ENCODE data around the gene CTNNAL1. TPM values are rescaled to one million over a fixed set of nuclear protein-coding genes. Genes with fewer than 3 reads are reported as not detected.
A peak's percentile ranks its signal among the peaks of the same experiment; 100 is the strongest.
"Not testable (repeated sequence)": the region's sequence is repeated elsewhere in the genome, so short reads cannot be mapped to it uniquely, and the experiment has no call there.

Gene CTNNAL1
- total and polyA plus RNA-seq, 5 donors, result 61.1 to 105 (median 99.2) TPM

DNA sequence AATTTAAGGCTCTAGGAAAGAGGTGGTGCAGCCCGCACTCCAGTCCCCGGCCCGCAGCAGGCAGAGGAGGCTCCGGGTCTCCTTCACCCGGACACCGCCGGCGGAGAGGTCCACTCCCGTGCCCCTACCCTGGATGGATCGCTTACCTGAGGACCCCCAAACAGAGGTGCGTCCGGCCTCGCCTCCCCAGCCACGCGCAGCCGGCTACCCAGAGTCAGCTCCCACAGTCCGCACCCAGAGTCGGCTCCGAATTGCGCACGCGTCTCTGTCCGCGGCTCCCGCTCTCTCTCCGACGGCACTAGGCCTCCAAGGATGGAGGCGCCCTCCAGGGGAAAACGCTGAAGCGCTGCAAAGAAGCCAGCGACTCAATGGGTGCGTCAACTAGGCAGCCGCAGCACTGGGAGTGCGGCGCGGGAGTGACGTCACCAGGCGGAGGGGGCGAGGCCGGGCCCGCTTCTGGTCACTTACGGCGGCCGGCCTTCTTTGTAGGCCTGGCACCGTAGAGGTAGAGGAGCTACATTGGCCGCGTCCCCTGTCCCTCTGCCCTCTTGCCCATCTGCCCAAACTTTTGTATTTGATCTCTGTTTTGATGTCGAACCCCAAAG is 79.5 kb downstream of the CTNNAL1 start, which contains the start of gene ELP1:
Gene ELP1 (minus strand): TSS at position 407 of the 605 bp plus-strand sequence. CDS start 2,978 bp downstream, outside the sequence.
- intact Hi-C loops (cut with DNase I), result no loop called here
- H3K27ac ChIP-seq (ENCODE audit: low read length), result peak within 1 kb of the TSS; percentile 55
- peaks cover 6% of the 10 kb centered on the region for H3K4me1 ChIP-seq (ENCODE audit: control insufficient read depth, insufficient read depth, low read length)
- WGBS, result under 1% methylated on average over 48 of the region's 48 CpGs
- DNase-seq, result peak; percentile 95 to 98 (median 97)
- peak; percentile 95 for ATAC-seq
- no peaks in the 10 kb centered on the region for H3K27me3 ChIP-seq (ENCODE audit: control insufficient read depth, insufficient read depth)
- peak within 1 kb of the TSS; percentile 56 for H3K4me3 ChIP-seq (ENCODE audit: low read length)
- no peaks in the 10 kb centered on the region for H3K9me3 ChIP-seq (ENCODE audit: control insufficient read depth, low read length)

DNA sequence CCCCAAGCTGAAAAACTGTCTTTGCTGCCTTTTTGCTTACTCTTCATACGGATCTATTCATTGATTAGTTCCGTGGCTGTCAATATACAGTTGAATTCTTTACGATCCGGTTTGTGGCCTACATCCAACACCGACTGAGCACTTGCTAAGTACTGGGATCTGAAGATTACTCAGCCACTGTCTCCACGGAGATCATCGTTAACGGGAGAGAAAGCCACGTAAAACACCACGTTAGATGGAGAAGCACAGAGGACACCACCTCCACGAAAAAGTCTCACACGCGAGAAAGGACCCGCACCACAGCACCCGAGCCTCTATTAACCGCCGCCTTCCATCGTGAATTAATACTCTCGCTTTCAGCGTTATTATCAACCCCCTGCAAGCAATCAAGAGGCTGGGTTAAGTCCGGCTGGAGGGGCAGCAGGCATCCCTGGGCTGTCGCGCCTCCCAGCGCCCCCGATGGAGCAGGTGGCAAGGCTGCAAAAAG is 80.0 kb downstream of the CTNNAL1 start:
- H3K4me1 ChIP-seq (ENCODE audit: control insufficient read depth, insufficient read depth, low read length), result peaks cover 6% of the 10 kb centered on the region
- intact Hi-C loops (cut with DNase I), result no loop called here
- H3K9me3 ChIP-seq (ENCODE audit: control insufficient read depth, low read length), result no peaks in the 10 kb centered on the region
- WGBS, result under 1% methylated on average over 25 of the region's 25 CpGs
- ATAC-seq (no peak), DNase-seq (no peak)
- H3K27me3 ChIP-seq (ENCODE audit: control insufficient read depth, insufficient read depth), result no peaks in the 10 kb centered on the region
- H3K27ac ChIP-seq (ENCODE audit: low read length), result peak overlapping the region; percentile 55
- H3K4me3 ChIP-seq (ENCODE audit: low read length), result peak overlapping the region; percentile 56

DNA sequence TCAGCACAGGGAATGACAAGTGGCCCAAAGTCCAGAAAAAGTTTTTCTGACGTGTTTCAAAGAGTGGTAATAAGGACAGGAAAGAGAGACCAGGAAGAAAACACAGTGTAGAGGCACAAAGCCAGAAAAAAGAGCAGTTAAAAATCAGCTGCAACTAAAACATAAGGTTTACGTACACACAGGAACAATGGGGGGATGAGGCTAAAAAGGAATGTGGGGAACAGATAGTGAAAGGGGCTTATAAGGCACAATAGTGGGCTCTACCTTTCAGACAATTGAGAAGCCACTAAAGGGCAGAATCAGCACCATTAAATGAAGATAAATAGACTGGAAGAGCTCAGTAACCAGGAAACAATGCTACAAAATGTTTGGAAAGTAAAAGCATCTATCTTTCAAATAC is 84.9 kb downstream of the CTNNAL1 start:
- H3K9me3 ChIP-seq (ENCODE audit: control insufficient read depth, low read length), result no peaks in the 10 kb centered on the region
- no peak for ATAC-seq
- 75% methylated on average over 2 of the region's 2 CpGs for WGBS
- no peak for DNase-seq
- no peak overlapping the region for H3K27ac ChIP-seq (ENCODE audit: low read length)
- no peak overlapping the region for H3K4me3 ChIP-seq (ENCODE audit: low read length)
- no peaks in the 10 kb centered on the region for H3K27me3 ChIP-seq (ENCODE audit: control insufficient read depth, insufficient read depth)
- peaks cover 6% of the 10 kb centered on the region for H3K4me1 ChIP-seq (ENCODE audit: control insufficient read depth, insufficient read depth, low read length)
- intact Hi-C loops (cut with DNase I), result no loop called here

DNA sequence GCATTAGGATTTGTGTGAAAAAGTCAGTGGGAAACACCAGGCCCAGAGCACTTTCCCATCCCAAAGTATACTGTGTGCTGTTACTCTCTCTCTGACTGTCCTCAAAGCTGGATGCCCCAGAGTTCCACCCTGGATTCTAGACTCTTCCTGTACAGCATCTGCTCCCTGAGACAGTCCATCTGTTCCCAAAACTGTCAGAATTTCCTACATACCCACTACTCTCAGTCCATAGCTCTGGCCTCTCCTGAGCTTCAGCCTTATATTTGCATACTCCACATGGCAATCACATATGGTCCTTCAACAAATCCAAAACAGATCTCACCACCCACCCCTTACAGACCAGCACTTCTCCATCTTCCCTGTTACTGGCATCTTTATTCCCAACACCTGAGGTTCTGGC is 88.8 kb downstream of the CTNNAL1 start:
- intact Hi-C loops (cut with DNase I), result no loop called here
- Histone ChIP-seq H3K27ac (ENCODE audit: low read length) (no peak overlapping the region), H3K9me3 (ENCODE audit: control insufficient read depth, low read length) (no peaks in the 10 kb centered on the region), H3K4me3 (ENCODE audit: low read length) (no peak overlapping the region), H3K4me1 (ENCODE audit: control insufficient read depth, insufficient read depth, low read length) (no peaks in the 10 kb centered on the region), H3K27me3 (ENCODE audit: control insufficient read depth, insufficient read depth) (no peaks in the 10 kb centered on the region)
- no peak for ATAC-seq
- DNase-seq, result no peak

DNA sequence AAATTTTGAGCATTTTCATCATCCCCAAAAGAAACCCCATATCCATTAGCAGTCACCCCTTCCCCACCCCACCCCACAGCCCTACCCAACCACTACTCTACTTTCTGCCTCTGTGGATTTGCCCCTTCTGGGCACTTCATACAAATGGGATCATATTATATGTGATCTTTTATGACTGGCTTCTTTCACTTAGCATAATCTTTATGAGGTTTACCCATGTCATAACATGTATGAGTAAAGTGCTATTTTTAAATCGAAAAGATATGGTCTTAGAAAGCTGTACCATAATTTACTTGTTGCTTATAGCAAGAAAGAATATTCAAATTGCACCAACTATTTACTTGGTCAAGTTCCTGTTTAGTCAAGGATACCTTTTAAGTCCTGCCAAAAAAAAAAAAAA is 92.1 kb downstream of the CTNNAL1 start:
- ATAC-seq (no peak), DNase-seq (no peak)
- Histone ChIP-seq H3K27ac (ENCODE audit: low read length) (no peak overlapping the region), H3K4me3 (ENCODE audit: low read length) (no peak overlapping the region), H3K27me3 (ENCODE audit: control insufficient read depth, insufficient read depth) (no peaks in the 10 kb centered on the region), H3K9me3 (ENCODE audit: control insufficient read depth, low read length) (no peaks in the 10 kb centered on the region), H3K4me1 (ENCODE audit: control insufficient read depth, insufficient read depth, low read length) (no peaks in the 10 kb centered on the region)
- intact Hi-C loops (cut with DNase I), result no loop called here
- 96% methylated on average over 1 of the region's 1 CpG for WGBS

DNA sequence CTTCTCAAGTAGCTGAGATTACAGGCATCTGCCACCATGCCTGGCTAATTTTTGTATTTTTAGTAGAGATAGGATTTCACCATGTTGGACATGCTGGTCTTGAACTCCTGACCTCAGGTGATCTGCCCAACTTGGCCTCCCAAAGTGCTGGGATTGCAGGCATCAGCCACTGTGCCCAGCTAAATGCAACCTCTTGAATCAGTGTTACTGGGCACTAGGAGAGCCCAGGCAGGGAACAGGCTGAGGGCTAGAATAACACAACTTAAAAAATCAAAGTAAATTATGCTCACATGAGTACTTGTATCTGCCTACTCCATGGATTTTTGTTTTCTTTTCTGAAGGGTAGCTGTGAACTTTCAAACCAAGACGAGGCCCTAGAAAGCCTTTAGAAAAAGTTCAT is 92.9 kb downstream of the CTNNAL1 start:
- H3K27me3 ChIP-seq (ENCODE audit: control insufficient read depth, insufficient read depth); H3K9me3 ChIP-seq (ENCODE audit: control insufficient read depth, low read length); H3K4me1 ChIP-seq (ENCODE audit: control insufficient read depth, insufficient read depth, low read length); DNase-seq; ATAC-seq; H3K4me3 ChIP-seq (ENCODE audit: low read length); intact Hi-C loops (cut with DNase I); H3K27ac ChIP-seq (ENCODE audit: low read length): not testable (repeated sequence)
- WGBS, result 93% methylated on average over 1 of the region's 1 CpG

DNA sequence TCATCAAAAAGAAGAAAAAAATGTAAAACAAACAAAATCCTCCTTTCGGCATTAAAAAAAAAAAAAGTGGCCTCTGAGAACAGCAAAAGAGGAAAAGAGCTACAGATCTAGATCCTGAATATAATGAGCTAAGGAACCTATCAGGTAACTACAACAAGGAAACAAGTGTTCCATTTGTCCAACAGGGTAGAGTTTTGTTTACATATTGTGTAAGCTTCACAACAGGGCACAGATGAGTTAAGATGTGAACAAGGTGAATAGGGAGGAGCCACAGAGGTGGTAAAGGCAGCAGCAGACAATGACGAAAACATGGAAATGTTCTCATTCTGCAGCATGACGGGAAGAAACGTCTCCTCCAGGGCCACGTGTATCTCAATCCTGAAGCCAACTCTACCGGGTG is 93.8 kb downstream of the CTNNAL1 start:
- WGBS, result 86% methylated on average over 6 of the region's 6 CpGs
- DNase-seq (no peak), ATAC-seq (no peak)
- H3K4me3 ChIP-seq (ENCODE audit: low read length), result no peak overlapping the region
- no peaks in the 10 kb centered on the region for H3K9me3 ChIP-seq (ENCODE audit: control insufficient read depth, low read length)
- no peaks in the 10 kb centered on the region for H3K27me3 ChIP-seq (ENCODE audit: control insufficient read depth, insufficient read depth)
- no peaks in the 10 kb centered on the region for H3K4me1 ChIP-seq (ENCODE audit: control insufficient read depth, insufficient read depth, low read length)
- intact Hi-C loops (cut with DNase I), result no loop called here
- H3K27ac ChIP-seq (ENCODE audit: low read length), result no peak overlapping the region

DNA sequence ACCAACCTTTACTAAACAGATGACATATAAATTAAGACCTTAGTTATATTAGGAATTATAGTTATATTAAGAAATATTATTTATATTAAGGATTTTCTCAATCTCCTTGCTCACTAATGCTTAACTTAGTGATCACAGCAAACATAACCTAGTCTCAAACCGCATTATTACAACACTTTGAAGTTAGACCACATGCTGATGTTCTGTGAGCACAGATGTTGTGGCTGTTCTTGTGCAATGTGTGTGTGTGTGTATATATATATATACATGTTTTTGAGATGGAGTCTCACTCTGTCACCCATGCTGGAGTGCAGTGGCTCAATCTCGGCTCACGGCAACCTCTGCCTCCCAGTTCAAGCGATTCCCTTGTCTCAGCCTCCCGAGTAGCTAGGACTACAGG is 99.9 kb downstream of the CTNNAL1 start:
- 91% methylated on average over 5 of the region's 5 CpGs for WGBS
- Histone ChIP-seq H3K9me3 (ENCODE audit: control insufficient read depth, low read length) (no peaks in the 10 kb centered on the region), H3K4me1 (ENCODE audit: control insufficient read depth, insufficient read depth, low read length) (no peaks in the 10 kb centered on the region), H3K27ac (ENCODE audit: low read length) (no peak overlapping the region), H3K27me3 (ENCODE audit: control insufficient read depth, insufficient read depth) (no peaks in the 10 kb centered on the region), H3K4me3 (ENCODE audit: low read length) (no peak overlapping the region)
- ATAC-seq (no peak), DNase-seq (no peak)
- intact Hi-C loops (cut with DNase I), result no loop called here

DNA sequence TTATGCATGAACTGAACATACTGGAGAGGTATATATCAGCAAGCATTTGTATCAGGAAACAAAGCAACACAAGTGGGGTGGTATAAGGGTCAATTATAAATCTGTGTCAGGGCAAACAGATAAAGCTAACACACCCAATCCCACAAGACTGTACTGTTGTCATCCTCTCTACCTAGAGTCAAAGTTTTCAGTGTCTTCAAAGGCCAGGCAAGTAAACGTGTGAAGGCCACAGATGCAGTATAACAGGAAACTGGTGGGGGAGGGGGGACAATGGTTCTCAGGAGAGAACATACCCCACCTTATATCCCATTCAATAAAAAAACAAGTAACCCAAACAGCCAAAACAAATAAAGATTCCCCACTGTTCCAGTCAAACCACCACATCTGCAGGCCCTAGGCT is 101.5 kb downstream of the CTNNAL1 start:
- intact Hi-C loops (cut with DNase I), result no loop called here
- Histone ChIP-seq H3K4me1 (ENCODE audit: control insufficient read depth, insufficient read depth, low read length) (no peaks in the 10 kb centered on the region), H3K27ac (ENCODE audit: low read length) (no peak overlapping the region), H3K4me3 (ENCODE audit: low read length) (no peak overlapping the region), H3K27me3 (ENCODE audit: control insufficient read depth, insufficient read depth) (no peaks in the 10 kb centered on the region), H3K9me3 (ENCODE audit: control insufficient read depth, low read length) (no peaks in the 10 kb centered on the region)
- no peak for DNase-seq
- no peak for ATAC-seq
- 32% methylated on average over 1 of the region's 1 CpG for WGBS

DNA sequence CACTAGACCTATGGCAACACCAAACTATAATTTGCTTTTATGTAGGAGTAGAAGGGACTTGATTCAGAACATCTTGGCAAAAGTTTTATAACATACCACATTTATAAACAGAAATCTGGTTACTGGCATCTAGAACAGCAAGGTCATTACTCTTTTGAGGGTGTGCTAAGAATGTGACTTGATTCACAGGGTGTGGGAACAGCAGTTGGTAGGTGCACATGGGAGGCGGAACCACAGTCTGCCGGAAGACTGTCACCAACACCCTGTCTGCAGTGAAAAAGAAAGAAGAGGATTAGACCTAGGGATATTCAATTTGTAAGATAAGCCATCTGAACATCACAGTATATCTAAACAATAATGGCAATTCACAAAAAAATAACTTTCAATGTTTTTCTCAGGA is 102.4 kb downstream of the CTNNAL1 start:
- 94% methylated on average over 2 of the region's 2 CpGs for WGBS
- H3K27me3 ChIP-seq (ENCODE audit: control insufficient read depth, insufficient read depth), result no peaks in the 10 kb centered on the region
- no peaks in the 10 kb centered on the region for H3K9me3 ChIP-seq (ENCODE audit: control insufficient read depth, low read length)
- no peak overlapping the region for H3K27ac ChIP-seq (ENCODE audit: low read length)
- no peaks in the 10 kb centered on the region for H3K4me1 ChIP-seq (ENCODE audit: control insufficient read depth, insufficient read depth, low read length)
- no peak overlapping the region for H3K4me3 ChIP-seq (ENCODE audit: low read length)
- ATAC-seq (no peak), DNase-seq (no peak)
- intact Hi-C loops (cut with DNase I), result no loop called here

DNA sequence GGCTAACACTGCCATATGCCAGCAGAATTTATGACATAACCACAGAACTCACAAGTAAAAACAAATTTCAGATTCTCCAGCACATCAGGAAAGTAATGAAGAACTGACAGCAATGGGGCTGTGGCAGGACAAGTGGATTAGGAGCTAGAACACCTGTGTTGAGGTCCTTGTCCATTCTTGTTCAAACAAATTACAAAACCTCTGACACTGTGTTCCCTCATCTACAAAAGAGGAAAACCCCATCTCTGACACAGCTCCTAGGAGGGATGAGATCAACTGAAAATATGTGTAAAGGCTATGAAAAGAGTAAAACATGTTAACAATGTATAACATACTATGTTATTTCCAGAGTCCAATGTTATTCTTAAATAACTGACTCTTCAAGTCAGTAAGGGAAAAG is 102.9 kb downstream of the CTNNAL1 start:
- intact Hi-C loops (cut with DNase I), result no loop called here
- no peak for DNase-seq
- H3K27me3 ChIP-seq (ENCODE audit: control insufficient read depth, insufficient read depth), result no peaks in the 10 kb centered on the region
- H3K4me3 ChIP-seq (ENCODE audit: low read length), result no peak overlapping the region
- no peaks in the 10 kb centered on the region for H3K4me1 ChIP-seq (ENCODE audit: control insufficient read depth, insufficient read depth, low read length)
- H3K27ac ChIP-seq (ENCODE audit: low read length), result no peak overlapping the region
- no peak for ATAC-seq
- H3K9me3 ChIP-seq (ENCODE audit: control insufficient read depth, low read length), result no peaks in the 10 kb centered on the region

DNA sequence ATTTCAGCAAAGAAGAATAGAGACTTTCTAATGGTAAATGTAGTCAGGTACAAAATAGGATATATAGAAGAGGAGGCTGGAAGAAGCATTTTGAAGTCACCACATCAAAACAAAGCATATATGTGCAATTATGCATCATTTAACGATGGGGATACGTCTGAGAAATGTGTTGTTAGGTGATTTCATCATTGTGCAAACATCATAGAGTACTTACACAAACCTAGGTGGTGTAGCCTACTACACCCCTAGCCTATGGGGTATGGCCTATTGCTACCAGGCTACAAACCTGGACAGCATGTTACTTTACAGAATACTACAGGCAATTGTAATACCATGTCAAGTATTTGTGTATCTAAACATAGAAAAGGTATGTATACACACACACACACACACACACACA is 107.8 kb downstream of the CTNNAL1 start:
- intact Hi-C loops (cut with DNase I), result no loop called here
- H3K27ac ChIP-seq (ENCODE audit: low read length), result no peak overlapping the region
- no peak overlapping the region for H3K4me3 ChIP-seq (ENCODE audit: low read length)
- WGBS, result 91% methylated on average over 2 of the region's 2 CpGs
- no peak for DNase-seq
- H3K27me3 ChIP-seq (ENCODE audit: control insufficient read depth, insufficient read depth), result no peaks in the 10 kb centered on the region
- no peaks in the 10 kb centered on the region for H3K9me3 ChIP-seq (ENCODE audit: control insufficient read depth, low read length)
- H3K4me1 ChIP-seq (ENCODE audit: control insufficient read depth, insufficient read depth, low read length), result no peaks in the 10 kb centered on the region
- ATAC-seq, result no peak

All from right cardiac atrium (tissue), 5 donors.